ENCODE measurements around the gene PDE4C. TPM values are rescaled to one million over a fixed set of nuclear protein-coding genes. Genes with fewer than 3 reads are reported as not detected.

PDE4C gene
- total RNA-seq, 1 experiment from 2014 or later, result 1.8 TPM

- TF ChIP-seq EZH2phosphoT487 (IDR thresholded peaks at IDR 0.05; ENCODE audit: borderline replicate concordance, low read length) (no peak), EZH2 (IDR thresholded peaks at IDR 0.05; ENCODE audit: low read length, unreplicated experiment) (no peak), CTCF (conservative IDR thresholded peaks at IDR 0.05; ENCODE audit: low read depth, low read length) (no peak)
- ChIA-PET CTCF (no interaction called here), POLR2A (ENCODE audit: unreplicated experiment) (interaction anchor here (0.6 kb wide), 1 partner anchor 39 kb away, joined by 4 read pairs; no protein-coding TSS in a partner anchor)
- no peaks in the 10 kb centered on the region for H3K9me2 ChIP-seq (replicated peaks; ENCODE audit: low read length)
- H3K4me1 ChIP-seq (ENCODE audit: insufficient read depth, low read length), result no peaks in the 10 kb centered on the region
- H3K27ac ChIP-seq (ENCODE audit: low read length), result no peak overlapping the region
- H3K27me3 ChIP-seq (ENCODE audit: low read length), result no peaks in the 10 kb centered on the region
- H3K9ac ChIP-seq (ENCODE audit: low read length), result no peak overlapping the region
- H3K4me3 ChIP-seq (ENCODE audit: low read length), result no peak overlapping the region
- intact Hi-C loops (cut with micrococcal nuclease), result no loop called here
- no peak overlapping the region for H2AFZ ChIP-seq (ENCODE audit: low read length)
- H3K36me3 ChIP-seq (ENCODE audit: low read depth, low read length), result no peaks in the 10 kb centered on the region
- H3K9me3 ChIP-seq (ENCODE audit: low read length), result no peaks in the 10 kb centered on the region
- no peaks in the 10 kb centered on the region for H4K20me1 ChIP-seq (ENCODE audit: low read length)
- peak; percentile 37 for ATAC-seq
- DNase-seq, result no peak
- no TSS peak for BruUV-seq (replicated peaks)
- no peaks in the 10 kb centered on the region for H3F3A ChIP-seq (ENCODE audit: low read length, unreplicated experiment)
- peak overlapping the region; percentile 66 for H3K4me2 ChIP-seq (ENCODE audit: low read length)
- H3K79me2 ChIP-seq (ENCODE audit: low read length), result no peaks in the 10 kb centered on the region
Observed at GRCh38 chr19:18232540-18233223, 6.4 kb upstream of the PDE4C start.

- H3K4me1 ChIP-seq (ENCODE audit: insufficient read depth, low read length), result no peaks in the 10 kb centered on the region
- no peaks in the 10 kb centered on the region for H3K27me3 ChIP-seq (ENCODE audit: low read length)
- H3K9me2 ChIP-seq (replicated peaks; ENCODE audit: low read length), result no peaks in the 10 kb centered on the region
- ChIA-PET POLR2A (ENCODE audit: unreplicated experiment) (no interaction called here), CTCF (no interaction called here)
- no peaks in the 10 kb centered on the region for H3F3A ChIP-seq (ENCODE audit: low read length, unreplicated experiment)
- ATAC-seq (no peak), DNase-seq (no peak)
- H3K4me3 ChIP-seq (ENCODE audit: low read length), result no peak overlapping the region
- no peaks in the 10 kb centered on the region for H3K36me3 ChIP-seq (ENCODE audit: low read depth, low read length)
- no peaks in the 10 kb centered on the region for H4K20me1 ChIP-seq (ENCODE audit: low read length)
- no peak overlapping the region for H3K4me2 ChIP-seq (ENCODE audit: low read length)
- H2AFZ ChIP-seq (ENCODE audit: low read length), result no peak overlapping the region
- intact Hi-C loops (cut with micrococcal nuclease), result no loop called here
- no TSS peak for BruUV-seq (replicated peaks)
- no peak overlapping the region for H3K9ac ChIP-seq (ENCODE audit: low read length)
- TF ChIP-seq EZH2phosphoT487 (IDR thresholded peaks at IDR 0.05; ENCODE audit: borderline replicate concordance, low read length), result no peak
- no peak for TF ChIP-seq CTCF (conservative IDR thresholded peaks at IDR 0.05; ENCODE audit: low read depth, low read length)
- no peak for TF ChIP-seq EZH2 (IDR thresholded peaks at IDR 0.05; ENCODE audit: low read length, unreplicated experiment)
- H3K27ac ChIP-seq (ENCODE audit: low read length), result no peak overlapping the region
- H3K79me2 ChIP-seq (ENCODE audit: low read length), result no peaks in the 10 kb centered on the region
- H3K9me3 ChIP-seq (ENCODE audit: low read length), result no peaks in the 10 kb centered on the region
Observed at GRCh38 chr19:18231775-18232174, 5.5 kb upstream of the PDE4C start.

GRCh38 chr19:18230941-18231734 is 4.9 kb upstream of the PDE4C start:
- no peaks in the 10 kb centered on the region for H4K20me1 ChIP-seq (ENCODE audit: low read length)
- no peak for ATAC-seq
- H3K79me2 ChIP-seq (ENCODE audit: low read length), result no peaks in the 10 kb centered on the region
- H3K4me1 ChIP-seq (ENCODE audit: insufficient read depth, low read length), result no peaks in the 10 kb centered on the region
- intact Hi-C loops (cut with micrococcal nuclease), result no loop called here
- no peaks in the 10 kb centered on the region for H3K27me3 ChIP-seq (ENCODE audit: low read length)
- H3F3A ChIP-seq (ENCODE audit: low read length, unreplicated experiment), result no peaks in the 10 kb centered on the region
- H3K9me2 ChIP-seq (replicated peaks; ENCODE audit: low read length), result no peaks in the 10 kb centered on the region
- no peak overlapping the region for H3K4me3 ChIP-seq (ENCODE audit: low read length)
- no peaks in the 10 kb centered on the region for H3K9me3 ChIP-seq (ENCODE audit: low read length)
- H3K9ac ChIP-seq (ENCODE audit: low read length), result no peak overlapping the region
- ChIA-PET POLR2A (ENCODE audit: unreplicated experiment) (no interaction called here), CTCF (interaction anchor here (0.6 kb wide), 1 partner anchor 27 kb away, joined by 3 read pairs; the partner anchor contains the start of gene RAB3A)
- H2AFZ ChIP-seq (ENCODE audit: low read length), result no peak overlapping the region
- TF ChIP-seq EZH2 (IDR thresholded peaks at IDR 0.05; ENCODE audit: low read length, unreplicated experiment) (no peak), EZH2phosphoT487 (IDR thresholded peaks at IDR 0.05; ENCODE audit: borderline replicate concordance, low read length) (no peak), CTCF (conservative IDR thresholded peaks at IDR 0.05; ENCODE audit: low read depth, low read length) (no peak)
- H3K27ac ChIP-seq (ENCODE audit: low read length), result no peak overlapping the region
- BruUV-seq (replicated peaks), result no TSS peak
- no peak overlapping the region for H3K4me2 ChIP-seq (ENCODE audit: low read length)
- DNase-seq, result no peak
- no peaks in the 10 kb centered on the region for H3K36me3 ChIP-seq (ENCODE audit: low read depth, low read length)

Measured in PC-3 (cell line).